HG02642 (cell line): ENCODE measurements around the gene PKD1L1.

Experiments used
- ATAC-seq: cut with Tn5 transposase; IDR thresholded peaks from one replicate; pipeline ENCODE4 v1.9.1; 2021; ENCODE audit warnings: mild to moderate bottlenecking; ENCODE audit not compliant: unreplicated experiment, poor library complexity

The PKD1L1 gene

DNA sequence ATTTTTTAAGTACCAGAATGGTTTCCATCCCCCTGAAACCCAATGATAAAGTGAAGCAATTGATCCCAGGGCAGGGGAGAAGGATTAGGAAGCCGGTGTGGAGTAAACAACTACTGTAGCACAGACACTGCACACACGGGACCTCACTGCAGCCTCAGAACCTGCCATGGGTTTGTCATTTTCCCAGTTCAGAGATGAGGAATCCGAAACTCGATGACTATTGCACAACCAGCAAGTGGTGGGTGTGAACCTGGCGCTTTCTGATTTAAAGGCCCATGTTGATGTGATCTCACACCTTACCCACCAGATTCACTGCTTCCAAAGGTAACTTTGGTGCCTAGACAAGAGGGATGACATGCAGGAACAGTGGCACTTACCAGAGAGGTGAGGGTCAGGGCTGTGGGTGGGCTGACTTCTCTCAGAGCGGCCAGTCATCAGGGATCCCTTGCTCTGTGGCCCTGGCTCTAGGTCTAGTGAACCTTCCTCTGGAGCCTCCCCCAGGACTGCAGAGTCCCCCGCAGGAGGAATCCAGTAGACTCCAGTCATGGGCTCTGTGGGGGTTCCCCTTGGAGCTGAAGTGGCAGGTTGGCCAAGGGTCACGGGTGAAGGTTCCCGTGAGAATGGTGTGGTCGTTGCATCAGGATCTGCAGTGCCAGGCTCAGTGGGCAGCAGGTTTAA lies 62.8 kb downstream of the PKD1L1 start:
- no peak for ATAC-seq

DNA sequence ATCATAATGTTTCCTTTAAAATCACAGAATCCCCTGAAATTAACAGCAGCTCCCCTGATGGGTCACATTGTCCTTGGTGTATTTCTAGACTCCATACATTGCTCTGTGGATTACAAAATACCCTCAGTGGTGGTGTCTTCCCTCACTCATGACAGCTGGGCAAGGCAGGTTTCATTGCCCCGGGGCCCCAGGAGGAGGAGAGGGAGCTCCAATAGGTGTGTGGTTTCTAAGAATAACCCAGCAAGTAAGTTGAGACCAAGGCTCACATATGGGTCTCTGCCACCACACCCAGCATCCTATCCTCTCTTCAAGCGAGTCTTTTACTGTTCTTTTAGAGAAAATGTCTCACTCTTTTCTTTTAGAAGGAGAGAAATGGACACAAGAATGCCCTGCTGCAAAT lies 63.6 kb downstream of the PKD1L1 start:
- no peak for ATAC-seq

DNA sequence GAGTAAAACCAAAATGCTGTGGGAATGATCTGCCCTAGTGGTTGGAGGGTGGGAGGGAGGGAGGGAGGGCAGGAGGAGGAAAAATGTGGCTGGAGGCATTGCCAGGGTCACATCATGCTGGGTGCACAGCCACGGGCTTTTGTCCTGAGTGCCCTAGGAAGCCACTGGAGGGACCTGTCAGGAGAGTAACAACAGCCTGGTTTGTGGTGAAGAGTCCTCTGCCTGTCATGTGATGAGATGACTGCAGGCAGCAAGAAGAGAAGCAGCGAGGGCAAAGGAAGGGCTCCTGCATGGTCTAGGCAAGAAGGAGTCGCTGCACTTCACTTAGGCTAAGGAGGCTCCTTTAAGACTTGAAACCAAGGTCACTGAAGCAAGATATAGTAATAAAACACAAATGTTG lies 65.6 kb downstream of the PKD1L1 start:
- no peak for ATAC-seq

DNA sequence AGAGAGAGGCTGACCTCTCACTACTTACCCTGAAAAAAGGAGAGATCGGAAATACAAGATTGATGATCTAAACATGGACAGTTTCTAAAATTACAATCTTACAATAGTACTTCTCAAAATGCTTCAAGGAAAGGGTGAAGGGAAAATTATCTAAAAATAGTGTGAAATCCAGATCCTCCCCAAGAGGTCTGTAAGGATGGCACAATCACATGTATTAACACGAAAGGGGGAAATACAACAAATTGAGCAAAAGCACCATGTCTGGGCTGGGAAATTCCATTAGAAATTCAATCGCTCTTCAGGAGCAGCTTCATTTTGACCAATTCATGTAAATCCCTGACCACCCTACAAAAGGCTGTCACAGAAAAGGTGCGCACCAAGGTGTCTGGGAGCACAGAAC lies 67.0 kb downstream of the PKD1L1 start:
- ATAC-seq = no peak

DNA sequence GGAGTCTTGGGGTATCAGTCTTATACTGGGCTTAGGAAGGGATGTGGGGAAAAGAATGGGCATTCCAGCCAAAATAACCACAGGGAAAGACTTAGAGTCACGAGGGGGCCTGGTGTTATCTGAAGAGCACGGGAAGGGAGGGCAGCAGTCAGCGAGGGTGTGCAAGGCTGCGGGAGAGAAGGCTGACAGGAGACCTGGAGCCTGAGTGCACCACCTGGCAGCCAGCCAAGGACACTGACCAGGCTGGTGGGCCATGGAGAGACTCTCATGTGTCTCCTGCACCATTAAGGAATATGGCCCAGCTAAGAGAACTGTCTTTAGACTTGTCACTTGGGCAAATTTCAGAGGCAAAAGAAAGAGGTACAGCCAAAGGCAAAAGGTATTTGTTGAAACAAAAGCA lies 69.6 kb downstream of the PKD1L1 start:
- ATAC-seq = no peak

DNA sequence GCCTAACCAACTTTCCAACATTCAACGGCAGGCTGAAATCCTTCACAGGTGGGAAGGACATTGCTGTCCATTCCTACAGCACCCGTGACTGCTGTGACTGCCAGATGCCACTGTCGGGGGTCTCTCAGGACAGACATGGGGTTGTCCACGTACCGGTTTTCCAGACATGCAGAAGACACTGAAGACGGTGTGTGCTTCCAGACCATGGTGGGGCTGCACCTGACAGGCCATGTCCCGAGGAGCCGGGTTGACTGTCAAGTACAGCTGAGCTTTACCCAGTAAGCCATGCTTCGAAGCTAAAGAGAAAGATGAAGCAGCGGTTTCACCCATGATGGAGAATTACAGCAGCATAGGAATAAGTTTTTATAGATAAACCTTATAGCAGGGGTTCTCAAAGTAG lies 70.9 kb downstream of the PKD1L1 start:
- ATAC-seq = no peak

DNA sequence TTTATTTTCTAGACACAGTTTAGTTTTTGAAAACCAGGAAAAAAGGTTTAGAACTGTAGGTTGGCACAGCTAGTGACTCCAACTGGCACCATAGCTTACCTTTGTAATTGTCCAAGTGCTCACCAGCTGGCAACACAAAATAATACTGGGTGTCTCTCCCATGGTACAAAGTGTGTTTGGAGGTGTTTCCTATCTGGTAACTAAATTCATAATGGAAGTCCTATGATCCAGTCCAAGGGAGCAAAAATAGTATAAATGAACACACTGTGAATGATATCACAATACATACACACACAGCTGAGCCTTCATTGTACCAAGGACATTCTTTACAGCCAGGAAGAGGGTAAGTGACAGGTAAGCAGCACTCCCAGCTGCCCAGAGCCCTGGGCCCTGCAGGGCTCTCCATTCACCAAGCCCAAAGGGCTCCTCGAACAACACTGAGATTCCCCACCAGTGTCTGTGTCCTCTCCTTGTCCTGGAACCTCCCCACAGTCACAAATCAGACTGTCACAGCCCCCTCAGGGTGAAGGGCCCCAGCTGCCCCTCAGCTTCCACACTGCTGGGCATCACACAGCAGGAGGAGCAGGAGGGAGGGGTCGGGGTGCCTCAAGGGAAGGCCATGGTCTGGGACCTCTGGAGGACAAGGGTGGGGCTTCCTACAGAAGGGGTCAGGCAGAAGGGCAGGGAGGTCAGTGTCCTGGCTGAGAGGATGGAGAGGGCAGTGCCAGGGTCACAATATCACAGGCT lies 72.1 kb downstream of the PKD1L1 start:
- ATAC-seq = no peak

DNA sequence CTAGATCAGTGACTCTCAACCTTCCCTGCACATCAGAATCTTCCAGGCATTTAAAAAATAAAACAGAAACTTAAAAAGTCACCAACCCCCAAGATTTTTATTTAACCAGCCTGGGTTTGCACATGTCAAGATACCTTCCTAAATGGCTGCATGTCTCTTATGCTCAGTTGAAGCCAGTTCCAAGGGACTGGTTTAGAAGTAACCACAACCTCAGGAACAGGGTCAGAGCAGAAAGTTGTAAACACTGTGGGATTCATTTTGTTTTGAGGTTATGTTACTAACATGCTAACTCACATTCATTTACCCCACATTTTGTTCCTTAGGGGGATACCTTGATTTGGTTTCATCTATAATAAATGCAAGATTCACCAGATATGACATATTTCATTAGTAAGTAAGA lies 72.9 kb downstream of the PKD1L1 start:
- no peak for ATAC-seq

DNA sequence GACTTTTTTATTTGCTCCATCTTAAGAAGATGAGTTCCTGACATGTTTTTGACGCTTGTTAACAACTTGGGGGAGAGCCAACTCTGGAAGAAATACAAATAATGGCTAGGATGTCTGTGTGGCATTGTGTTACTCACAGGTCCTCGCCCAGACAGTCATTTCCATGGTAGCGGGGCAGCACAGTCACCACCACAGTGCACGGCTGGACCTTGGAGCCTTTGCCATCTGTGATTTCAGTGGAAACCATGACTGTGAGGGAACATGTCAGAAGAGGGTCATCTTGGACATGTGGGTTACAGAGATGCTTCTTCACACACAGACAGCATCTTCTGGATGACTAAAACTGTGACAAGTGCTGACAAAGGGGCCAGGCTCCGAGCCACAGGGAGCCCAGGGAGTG lies 74.5 kb downstream of the PKD1L1 start:
- ATAC-seq = no peak

DNA sequence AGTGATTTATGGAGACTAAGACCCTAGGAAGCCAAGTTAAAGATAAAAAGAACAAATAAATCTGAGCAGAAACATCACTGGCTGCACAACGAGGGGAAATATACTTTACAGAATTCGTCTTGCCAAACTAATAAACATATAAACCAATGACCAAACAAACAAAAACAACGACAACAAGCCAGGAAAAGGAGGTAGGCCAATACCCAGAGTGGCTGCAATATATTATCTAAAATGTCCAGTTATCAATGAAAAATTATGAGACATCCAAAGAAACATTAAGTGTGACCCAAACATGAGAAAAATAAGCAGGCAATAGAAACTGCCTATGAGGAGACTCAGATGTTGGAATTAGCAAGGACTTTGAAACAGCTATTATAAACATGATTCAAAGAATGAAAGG lies 81.0 kb downstream of the PKD1L1 start:
- ATAC-seq = no peak

DNA sequence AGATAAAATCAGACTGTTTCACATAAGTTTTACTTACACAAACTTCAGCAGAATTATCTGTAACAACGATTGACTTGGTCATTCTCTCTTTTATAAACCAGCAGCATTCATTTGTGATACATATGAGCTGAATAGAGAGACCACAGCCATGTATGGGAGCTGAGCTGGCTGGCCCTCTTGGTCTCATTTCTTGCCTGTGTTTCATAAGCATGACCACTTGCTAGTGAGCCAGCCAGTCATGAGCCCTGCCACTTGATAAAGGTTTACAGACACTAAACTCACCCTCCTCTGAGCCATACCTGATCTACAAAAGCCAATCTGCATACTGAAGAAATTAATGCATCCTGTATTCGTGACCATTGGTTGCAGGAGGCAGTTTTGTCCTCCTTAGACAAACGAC lies 82.1 kb downstream of the PKD1L1 start:
- ATAC-seq = no peak

DNA sequence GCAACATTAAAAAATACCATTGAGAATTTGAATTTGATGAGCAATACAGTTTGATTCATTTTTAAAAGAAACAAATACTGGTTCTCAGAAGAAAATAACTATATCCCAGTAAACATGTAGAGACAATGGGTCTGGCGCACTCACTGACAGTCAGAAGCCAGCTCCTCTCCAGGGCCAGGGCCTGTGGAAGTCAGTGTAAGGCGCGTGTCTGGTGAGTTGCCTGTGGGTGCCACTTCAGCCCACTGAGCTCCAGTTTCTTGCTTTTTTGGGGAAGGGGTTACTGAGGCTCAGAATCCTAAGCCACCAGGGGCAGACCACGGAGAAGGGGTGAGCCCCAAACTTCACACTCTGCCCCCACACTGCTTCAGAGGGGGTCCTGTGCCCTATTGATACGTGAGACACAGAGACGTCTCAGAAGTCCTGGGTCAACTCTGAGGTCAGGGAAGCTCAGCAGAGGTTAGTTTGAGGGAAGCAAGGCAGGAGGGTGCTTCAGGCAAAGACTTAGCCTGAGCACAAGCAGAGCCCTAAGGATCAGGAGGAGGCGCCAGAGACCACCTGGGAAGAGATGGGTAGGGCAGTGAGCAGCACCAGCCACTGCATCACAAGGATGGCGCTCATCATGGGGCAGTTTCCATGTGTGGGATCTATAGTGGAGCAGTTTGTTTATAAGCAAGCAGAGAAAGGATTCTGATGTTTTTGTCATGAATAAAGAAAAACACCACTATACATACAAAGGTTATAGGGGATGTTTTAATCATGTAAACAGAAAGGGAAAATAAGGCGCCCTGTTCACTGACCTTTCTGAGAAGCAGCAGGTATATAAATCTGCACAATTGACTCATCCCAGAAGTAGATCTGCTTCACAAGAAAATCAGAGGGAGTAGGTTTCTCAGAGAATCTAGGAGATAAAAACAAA lies 95.7 kb downstream of the PKD1L1 start:
- ATAC-seq = peak; percentile 45

DNA sequence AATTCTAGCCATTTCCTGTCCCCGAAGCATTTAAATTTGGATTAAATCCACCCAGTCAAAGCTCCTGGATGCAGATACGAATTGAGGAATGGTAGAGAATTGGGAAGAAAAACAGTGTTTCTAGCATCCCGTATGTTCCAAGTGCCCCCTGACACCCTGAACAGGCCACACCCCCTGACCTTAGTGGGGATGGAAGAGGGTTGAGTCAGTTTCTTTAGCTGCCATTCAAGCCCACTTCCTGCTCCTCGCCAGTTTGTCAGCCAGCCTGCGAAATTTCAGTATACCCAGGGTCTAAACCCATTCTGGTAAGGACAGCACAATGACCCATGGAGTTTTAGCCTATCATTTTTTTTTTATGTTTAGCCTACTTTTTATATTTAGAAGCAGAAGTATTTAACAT lies 101.1 kb downstream of the PKD1L1 start:
- ATAC-seq = no peak

DNA sequence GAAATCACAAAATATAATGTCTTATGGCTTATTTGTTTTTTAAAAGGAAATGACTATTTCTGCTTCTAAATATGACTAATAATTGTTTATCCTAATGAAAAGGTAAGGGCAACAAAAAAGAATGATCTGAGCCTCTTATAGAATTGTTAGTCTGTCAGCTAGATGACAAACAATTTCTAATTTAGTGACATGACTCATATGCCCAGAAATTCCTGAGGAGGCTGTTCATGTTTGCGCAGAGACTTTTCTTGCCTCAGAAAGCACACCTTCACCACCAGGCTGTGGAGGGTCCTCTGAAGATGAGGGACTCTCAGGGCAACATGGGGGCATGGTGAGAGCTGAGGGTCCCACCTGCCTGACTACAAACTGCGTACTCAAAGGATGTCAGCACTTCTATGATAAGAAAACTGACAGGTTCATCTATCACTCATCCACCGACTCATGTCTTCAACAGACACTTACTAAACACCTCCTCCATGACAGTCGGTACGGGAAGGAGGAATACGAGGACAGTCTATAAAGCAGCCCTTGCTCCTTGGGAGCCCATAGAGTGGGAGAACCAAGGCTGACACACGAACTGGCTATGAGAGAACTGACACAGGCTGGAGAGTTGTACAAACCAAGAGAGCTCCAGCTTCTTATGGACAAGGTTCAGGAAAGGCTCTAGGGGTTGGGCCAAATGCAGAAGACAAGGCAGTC lies 102.0 kb downstream of the PKD1L1 start:
- no peak for ATAC-seq

DNA sequence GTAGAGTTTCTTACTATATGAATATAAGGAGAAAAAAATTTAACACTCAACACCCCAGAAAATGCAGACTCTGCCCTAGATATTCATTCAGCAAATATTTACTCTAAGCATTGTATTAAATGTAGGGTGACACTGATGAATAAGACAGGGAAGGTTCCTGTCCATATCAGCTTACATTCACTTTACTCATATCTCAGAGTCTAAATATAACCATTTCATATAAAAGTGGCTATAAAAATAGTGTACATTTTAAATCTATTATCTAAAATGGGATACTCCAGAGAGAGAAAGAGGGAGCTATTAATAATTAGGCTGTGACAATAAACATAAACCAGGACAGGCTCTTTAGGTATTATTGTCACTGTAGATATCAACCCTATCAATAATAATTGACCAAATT lies 104.0 kb downstream of the PKD1L1 start:
- ATAC-seq = no peak

DNA sequence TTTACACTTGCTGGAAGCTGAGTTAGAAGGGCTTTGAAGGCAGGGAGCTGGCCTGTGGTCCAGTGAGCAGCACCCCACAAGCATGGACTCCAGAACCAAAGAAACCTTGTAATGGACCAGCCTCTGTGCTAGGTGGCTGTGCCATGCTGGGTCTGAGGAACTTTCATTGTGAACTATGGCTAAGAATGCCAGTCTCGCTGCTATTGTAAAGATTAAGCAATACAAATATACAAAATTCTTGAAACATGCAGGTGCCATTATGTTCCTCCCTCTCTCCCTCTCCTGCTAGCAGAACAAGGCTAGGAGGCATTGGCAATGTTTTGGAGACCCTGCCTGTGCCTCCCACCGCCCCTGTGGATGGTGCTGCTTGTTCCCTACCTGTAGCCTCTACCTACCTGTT lies 105.0 kb downstream of the PKD1L1 start:
- no peak for ATAC-seq

DNA sequence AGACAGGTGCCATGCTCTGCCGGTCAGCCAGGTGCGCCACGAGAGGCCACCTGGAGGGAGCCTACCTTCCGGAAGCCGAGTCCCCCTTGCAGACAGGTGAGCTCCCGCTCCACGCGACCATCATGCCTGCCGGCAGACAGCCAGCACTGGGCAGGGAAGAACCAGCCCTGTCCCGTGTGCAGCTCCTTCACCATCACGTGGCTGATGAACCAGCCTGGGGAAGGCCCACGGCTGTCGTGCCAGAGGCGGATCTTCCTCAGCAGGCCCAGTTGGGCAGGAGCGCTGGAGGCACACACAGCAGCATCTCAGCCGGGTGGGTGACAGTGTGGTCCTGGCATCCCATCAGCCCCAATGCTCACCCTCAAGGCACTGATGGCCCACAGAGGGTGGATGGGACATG lies 108.9 kb downstream of the PKD1L1 start:
- ATAC-seq = no peak

DNA sequence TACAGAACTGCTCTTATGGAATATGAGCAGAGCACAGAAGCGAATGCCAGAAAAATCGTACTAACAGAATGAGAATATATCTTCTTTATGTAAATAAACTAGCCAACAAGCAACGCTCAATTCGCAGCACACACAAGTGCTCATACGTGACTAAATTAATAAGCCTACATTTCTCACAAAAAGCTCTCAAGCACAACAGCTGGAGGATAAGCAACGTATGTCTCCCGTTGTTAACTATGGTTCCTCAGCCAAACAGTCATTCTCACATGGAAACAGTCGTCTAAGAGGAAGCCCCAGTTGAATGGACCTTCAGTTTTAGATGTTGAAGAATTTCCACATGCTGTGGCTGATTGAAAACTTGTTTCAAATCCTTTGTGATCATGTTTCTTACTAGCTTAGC lies 110.4 kb downstream of the PKD1L1 start:
- ATAC-seq = no peak

DNA sequence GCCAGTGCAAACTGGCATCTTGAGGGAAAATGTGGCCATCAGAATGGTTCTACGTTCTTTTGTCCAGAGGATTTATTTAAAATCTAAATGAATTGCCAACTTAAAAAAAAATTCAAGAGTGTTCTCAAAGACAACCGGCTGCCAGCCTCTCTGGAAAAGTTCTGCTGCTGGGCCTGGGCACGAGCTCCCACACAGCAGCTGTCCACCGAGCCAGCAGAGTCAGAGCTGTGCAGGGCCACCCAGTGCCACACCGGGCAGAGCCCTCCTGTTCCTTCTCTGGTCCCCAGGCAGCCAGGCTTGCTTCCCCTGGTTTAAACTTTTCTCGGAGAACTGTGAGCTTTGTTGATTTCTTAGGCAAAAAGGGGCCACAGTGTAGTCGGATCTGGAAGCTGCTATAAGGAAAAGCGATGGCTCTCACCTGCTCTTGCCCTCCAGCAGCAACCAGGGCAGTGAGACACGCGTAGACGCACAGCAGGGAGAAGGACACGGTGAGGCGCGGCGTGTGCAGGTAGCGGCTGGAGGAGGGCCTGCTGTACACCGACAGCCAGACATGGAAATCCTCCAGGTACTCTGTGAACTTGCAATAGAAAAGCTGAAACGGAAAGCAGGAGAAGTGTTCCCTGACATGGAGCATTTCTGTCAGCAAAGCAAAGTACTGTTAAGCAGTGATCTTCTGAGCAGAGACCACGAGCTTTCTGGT lies 111.6 kb downstream of the PKD1L1 start:
- ATAC-seq = no peak

DNA sequence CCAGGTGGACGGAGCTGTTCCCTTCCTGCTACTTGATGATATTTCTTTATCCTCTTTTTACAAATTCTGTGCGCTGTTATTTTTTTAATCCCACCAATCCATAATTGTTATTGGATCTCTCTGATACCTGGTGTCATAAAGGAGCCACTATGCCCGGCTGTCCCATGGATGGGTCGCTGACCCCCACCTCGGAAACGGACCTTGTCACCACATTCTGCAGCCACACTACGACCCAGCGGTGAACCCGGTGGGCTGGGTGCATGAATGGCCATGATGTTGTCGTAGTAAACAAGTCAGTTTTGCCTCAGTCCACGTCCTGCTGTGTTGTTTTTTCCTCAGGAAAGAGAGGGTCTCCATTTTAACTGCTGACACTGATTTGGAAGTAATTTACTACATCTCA lies 112.2 kb downstream of the PKD1L1 start:
- no peak for ATAC-seq
